ENCODE measurements around the gene RABGAP1L.
A peak's percentile ranks its signal among the peaks of the same experiment; 100 is the strongest.
"Not testable (repeated sequence)": the region's sequence is repeated elsewhere in the genome, so short reads cannot be mapped to it uniquely, and the experiment has no call there.

The RABGAP1L gene

DNA sequence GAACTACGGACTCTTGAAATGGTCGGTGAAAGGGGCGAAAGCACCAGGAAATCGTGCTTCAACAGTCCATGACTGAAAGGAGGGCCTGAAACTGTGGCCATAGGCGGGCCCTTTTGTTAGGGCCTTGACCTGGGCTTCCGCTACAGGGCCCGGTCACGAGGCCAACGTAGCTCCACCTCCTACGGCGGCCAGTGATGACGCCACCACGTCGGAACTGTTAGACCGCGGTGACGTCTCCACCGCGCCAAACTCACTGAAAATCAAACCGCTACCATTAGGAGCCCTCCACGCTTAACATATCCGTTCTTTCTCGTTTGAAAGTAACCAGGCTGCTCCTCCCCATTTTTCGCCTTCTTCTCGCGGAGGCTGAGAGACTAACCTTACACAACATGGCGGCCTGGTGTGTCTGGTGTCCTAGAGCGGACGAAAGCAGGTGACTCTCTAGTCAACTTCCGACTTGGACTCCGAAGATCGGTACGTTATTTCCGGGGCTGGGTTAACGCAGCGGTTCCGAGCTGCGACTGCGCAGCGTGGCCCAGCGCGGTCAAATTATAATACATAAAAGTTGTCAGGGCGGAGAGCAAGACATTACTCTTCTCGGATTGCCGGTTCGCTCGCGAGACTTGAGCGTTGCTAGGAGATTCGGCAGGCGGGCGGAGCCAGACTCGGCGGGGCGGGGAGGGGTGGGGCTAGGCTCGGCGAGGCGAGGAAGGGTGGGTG, 840.1 kb downstream of the RABGAP1L start:
- peak; percentile 96 for DNase-seq (ENCODE audit: low read depth)

DNA sequence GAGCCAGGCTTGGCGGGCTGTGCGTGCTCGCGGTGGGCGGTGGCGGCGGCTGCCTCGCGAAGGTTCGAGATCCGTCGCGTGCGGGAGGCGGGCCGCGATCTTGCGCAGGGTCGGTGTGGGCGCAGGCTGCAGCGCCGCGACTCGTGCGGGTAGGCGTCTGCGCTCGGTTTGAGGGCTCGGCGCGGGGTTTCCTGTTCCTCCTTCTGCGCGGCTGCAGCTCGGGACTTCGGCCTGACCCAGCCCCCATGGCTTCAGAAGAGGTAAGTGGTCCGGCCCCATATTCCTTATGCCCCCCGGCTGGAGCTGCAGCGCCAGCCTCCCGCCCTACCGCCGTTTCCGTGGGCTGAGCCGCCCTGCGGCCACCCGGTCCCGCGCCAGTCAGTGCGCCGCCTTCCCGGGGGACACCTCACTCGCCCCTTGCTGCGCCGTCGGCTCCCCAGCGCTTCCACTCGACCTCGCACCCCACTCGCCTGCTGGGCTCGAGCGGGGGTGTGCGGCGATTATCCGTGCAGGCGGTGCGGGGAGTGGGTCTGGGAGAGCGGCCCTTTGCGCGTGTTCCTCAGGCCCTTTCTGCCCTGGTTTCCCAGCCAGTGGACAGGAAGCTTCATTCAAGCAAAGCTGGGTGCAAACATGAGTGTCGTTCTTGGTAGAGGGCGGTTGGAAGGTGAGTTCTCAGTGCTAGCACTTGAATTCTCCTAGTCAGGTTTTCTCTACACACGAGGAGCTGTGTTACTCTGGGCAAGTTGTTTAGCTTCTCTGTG, 840.8 kb downstream of the RABGAP1L start, which contains the start of gene CACYBP:
CACYBP (plus strand) TSS at position 12 of the 761 bp plus-strand sequence; CDS start at position 246, 234 bp downstream.
- no peak for DNase-seq (ENCODE audit: low read depth)

DNA sequence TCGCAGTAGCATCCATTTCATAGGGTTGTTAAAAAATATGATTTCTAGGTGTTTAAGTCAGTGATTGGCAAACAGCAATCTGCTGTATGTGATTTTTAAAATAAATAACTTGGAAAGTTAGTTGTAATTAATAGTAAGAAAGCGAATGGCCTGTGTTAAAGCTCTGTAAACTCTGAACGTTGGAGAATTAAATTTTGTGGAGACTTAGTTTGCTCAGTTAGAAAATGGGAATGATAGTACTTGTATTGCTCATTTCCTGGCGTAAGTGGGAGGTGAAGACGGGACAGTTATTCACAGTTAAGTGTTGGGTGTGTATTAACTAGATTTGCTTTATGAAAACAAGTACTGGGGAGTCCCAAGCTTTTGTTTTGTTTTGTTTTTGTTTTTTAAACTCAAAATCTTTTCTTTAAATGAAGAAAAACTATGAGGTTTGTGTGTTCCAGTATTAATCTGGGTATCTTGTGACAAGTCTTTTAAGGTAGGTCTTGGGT, 841.4 kb downstream of the RABGAP1L start:
- no peak for DNase-seq (ENCODE audit: low read depth)

DNA sequence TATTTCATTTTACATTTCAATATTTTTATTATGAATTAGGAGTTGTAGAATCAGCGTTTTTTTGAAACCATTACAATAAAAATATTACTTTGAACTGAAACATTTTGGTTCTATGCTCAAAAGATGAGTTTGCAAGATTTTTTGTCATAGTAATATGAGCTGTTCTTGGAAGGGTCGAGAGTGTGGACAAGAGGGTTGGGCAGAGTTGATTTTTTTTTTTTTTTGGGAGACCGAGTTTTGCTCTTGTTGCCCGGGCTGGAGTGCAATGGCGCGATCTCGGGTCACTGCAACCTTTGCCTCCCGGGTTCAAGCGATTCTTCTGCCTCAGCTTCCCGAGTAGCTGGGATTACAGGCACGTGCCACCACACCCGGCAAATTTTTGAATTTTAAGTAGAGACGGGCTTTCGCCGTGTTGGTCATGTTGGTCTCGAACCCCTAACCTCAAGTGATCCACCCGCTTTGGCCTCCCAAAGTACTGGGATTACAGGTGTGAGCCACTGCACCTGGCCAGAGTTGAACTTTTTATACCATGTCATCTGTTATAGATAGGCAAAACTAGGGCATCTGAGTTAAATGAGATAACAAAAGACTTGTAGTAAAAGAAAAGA, 843.7 kb downstream of the RABGAP1L start:
- no peak for DNase-seq (ENCODE audit: low read depth)

DNA sequence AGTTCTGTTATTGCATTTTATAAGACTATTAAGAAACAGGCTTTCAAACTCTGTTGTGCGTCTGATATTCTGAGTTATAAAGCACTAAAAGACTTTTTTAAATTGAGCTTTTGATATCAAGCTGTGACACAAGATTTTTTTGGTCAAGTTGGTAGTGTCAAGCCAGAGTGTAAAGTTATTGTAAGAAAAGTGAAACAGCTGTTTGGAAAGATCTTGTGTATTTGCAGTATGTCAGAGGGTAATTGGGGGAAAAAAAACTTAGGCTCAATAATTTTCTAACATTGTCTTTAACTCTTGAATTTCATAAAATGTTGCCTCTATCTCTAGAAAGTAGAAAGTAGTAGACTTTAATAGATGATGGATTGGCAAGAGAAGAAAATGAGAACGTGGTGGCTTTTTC, 844.2 kb downstream of the RABGAP1L start:
- DNase-seq (ENCODE audit: low read depth), result no peak

DNA sequence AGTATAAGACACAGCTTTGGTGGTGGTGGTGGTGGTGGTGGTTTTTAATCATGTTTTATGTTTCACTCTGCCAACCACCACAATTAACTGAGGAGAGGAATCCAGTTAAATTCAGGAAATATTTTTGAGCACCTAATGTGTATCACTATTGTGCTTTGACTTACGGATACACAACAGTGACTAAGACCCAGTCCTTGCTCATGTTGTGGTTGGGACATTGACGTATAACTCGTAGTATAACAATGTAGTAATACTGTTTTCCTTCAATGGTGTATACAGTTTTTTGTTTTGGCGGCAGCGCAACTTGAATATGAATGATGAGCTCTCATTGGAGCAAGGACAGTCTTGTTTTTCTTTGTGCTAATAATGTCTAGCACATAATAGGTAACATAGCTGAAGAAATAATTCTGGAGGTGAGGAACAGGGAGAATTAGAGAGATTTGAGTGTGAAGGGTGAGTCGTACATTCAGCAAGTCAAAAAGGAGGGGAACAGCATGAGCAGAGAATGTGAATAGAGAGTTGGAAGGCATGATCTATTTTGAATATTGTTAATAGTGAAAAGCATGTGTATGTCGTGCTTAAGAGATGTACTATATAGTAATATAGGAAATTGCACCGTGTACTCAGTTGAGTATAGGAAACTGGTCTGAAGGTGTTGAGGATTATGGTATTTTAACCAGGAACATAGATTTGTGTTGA, 845.9 kb downstream of the RABGAP1L start:
- DNase-seq (ENCODE audit: low read depth), result no peak

DNA sequence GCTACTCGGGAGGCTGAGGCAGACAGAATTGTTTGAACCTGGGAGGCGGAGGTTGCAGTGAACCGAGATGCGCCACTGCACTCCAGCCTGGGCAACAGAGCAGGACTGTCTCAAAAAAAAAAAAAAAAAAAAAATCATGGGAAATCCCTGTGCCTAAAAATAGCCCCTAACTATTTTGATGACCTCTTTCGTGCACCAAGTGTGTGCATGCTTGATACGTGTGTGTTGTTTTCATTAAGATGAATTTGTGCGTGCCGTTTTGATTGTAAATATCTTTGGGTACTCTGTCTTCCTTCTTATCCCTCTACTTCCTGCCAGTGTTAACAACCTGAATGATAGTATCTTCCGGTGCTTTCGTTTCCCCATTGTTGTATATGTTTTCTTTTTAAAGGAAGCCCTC, 850.2 kb downstream of the RABGAP1L start:
- DNase-seq (ENCODE audit: low read depth), result no peak

DNA sequence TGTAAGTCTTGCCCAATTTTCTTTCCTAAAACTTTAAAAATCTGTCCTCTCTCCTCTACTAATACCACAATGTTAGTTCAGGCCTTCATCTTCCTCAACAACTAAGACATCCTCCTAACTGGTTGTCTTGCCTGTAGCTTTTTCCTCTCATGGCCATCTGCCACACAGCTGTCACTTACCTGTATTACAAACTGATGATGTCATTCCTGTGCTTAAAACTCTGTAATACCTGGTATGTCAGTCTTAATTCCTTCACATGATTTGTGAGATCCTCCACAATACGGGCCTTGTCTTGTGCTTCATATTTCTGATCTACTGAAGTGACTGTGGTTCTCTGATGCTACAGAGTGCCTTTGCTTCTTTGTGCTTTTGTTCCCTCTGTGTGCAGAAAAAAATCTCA, 854.1 kb downstream of the RABGAP1L start:
- no peak for DNase-seq (ENCODE audit: low read depth)

DNA sequence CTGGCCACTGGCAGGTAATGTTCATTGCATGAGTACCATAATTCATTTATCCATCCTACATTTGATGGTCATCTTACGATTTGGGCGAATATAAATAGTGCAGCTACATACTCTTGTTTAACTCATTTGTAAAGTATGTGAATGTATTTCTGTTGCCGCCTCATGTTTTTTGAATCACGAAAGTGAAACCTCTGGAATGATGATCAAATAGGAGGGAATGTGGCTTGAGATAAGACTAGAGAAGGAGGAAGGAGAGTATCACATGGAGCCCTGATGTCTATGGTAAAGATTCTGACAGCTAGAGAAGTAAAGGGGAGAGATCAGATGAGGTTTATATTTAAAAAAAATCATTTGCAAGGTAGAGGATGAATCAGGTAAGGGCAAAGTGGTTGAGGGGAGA, 855.9 kb downstream of the RABGAP1L start:
- DNase-seq (ENCODE audit: low read depth), result no peak

DNA sequence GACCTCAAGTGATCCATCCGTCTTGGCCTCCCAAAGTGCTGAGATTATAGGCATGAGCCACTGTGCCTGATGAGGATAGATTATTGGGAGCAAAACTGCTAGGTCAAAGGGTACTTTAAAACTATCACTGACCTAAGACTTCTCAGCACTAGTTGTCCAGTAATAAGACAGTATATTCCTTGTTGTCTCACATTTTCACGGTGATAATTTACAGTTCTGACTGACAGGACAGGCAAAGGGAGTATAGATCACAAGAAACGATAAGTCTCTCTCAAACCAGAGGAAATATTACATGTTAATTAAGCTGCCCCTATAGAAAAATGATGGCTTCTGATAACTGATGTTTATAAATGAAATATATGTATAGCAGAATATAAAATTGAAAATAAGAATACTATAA, 860.2 kb downstream of the RABGAP1L start:
- no peak for DNase-seq (ENCODE audit: low read depth)

DNA sequence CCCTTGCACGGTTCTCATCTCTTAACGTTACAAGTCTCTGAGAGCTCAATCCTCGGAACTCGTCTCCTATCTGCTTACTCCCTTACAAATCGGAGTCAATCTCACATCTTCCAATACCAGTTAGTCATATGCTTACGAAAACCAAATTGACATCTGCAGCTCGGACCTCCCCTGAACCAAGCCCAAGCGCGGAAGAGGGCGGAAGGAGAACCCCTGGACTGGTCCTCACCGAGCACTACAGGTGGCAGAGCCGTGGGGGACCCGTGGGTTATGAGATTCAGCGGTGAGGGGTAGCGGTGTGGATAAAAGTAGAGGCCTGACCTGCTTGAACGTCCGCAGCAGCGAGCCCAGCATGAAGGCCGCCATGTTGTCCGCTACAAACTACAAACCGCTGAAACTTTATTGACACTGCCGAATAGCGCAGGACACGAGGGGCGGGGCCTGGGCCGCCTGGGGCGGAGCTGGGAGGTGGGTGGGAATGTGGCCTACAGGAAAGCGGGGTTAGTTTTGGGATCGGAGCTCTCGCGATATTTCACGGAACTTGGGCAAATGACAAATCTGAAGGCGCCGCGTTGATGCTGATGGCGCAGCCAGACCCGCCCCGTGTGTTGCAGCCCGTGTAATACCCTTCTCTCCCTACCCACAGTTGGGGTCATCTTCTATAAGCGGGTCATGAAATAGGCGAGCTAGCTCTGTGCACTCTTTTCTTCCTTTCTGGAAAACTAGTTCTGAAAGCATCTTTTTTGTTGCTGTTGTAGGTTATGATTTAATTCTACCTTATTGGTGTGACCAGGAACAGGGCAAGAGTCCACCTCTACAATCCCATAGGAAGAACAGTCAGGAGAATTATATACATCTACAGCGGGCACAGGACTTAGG, 864.0 kb downstream of the RABGAP1L start, which contains the start of gene MRPS14:
MRPS14 (minus strand) TSS at position 383 of the 879 bp plus-strand sequence; CDS start at position 366, 17 bp downstream.
- DNase-seq (ENCODE audit: low read depth), result peak; percentile 97

DNA sequence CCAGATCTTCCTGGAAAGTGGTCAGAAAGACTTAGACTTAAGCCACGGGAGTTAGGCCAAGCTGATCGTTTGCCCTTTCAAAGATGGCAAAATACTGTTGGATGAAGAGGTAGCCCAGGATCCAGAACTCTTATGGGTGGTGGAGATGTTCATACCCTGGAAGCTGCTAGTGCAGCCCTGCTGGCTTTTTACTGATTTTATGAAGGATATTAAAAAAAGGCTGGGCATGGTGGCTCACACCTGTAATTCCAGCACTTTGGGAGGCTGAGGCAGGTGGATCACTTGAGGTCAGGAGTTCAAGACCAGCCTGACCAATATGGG, 864.6 kb downstream of the RABGAP1L start:
- not testable (repeated sequence) for DNase-seq (ENCODE audit: low read depth)

DNA sequence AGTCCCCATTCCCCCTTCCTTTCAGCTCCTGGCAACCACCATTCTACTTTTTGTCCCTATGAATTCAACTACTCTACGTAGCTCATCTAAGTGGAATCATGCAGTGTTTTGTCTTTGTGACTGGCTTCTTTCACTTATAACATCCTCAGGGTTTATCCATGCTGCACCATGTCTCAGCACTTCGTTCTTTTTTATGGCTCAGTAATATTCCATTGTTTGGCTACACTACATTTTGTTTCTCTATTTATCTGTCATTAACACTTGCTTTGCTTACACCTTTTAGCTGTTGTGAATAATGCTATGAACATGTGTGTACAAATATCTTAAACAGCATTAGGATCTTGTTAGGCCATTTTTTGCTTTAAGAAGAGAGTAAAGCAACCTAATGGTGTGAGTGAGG, 865.5 kb downstream of the RABGAP1L start:
- no peak for DNase-seq (ENCODE audit: low read depth)

DNA sequence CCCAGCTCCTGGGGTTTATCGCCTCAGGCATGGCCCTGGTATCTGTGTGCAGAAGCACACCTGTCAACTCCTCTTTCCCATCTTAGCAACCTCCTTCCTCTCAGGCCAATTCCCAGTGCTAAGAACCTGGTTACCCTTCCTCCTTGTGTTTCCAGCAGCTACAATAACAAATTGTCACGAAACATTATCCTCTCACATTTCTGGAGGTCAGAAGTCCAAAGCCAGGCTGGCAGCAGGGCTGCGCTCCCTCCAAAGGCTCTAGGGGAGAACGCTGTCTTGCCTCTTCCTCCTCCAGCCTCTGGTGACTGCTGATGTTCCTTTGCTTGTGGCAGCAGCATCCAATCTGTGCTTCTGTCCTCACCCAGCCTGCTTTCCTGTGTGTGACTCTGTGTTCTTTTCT, 874.6 kb downstream of the RABGAP1L start:
- no peak for DNase-seq (ENCODE audit: low read depth)

DNA sequence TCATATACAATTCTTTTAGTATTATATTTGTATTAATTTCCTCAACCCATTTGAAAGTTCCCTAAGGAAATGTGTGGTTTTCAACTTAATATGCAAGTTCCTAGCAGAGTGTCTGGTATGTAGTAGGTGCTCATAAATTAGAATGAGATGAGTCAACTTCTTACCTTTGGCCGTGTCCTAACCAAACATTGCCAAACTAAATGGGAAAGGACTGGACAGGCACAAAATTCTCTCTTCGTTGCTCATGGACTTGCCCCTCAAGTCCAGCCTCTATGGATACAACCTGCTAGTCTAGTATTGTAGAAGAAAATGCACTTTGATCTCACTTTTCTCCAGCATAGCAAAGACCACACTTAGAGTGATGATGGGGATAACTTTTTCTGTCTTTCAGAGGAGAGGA, 875.5 kb downstream of the RABGAP1L start:
- DNase-seq (ENCODE audit: low read depth), result no peak

DNA sequence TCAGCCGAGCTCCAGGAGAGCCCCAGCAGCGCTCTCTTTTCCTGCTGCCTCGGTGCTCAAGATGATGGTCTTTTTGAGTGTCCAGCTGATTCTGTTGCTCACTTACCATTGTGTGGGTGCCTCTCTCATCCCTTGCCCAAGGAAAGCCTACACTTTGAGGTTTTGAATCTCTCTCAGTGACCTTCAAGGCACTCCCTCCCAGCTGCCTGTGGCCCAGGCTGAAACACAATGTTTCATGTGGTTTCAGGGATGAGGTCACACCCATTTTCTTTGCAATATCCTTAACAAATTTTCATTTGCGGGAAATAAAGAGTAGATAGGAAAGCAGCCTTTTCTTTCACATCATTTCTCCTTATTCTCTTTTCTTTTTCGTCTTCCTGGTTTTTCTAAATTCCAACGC, 876.5 kb downstream of the RABGAP1L start:
- DNase-seq (ENCODE audit: low read depth), result no peak

DNA sequence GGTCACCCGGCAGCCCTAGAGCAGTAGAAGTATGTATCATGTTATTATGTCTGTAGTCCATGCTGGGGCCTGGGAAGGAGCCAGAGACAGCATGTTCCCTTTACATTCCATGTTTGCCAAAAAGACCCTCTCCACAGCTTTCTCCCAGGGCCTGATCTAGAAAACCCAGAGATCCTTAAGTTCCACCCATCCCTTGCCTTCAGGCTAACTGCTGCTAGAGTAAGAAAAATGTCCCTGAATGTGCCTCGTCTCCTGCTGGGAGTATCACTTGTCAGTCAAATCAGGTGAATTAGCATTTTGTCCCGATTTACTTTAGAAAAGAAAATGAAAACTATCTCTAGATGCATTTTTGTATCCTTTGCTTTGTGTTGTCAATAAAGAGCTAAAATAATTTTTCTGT, 877.2 kb downstream of the RABGAP1L start:
- no peak for DNase-seq (ENCODE audit: low read depth)

DNA sequence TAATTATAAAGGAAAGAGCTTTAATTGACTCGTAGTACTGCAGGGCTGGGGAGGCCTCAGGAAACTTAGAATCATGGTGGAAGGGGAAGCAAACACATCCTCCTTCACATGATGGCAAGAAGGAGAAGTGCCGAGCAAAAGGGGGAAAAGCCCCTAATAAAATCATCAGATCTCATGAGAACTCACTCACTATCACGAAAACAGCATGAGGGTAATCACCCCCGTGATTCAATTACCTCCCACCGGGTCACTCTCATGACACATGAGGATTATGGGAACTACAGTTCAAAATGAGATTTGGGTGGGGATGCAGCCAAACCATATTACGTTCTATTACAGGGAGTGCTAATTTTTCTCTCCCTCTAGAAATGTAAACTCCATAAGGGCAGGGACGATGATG, 878.1 kb downstream of the RABGAP1L start:
- DNase-seq (ENCODE audit: low read depth), result no peak

DNA sequence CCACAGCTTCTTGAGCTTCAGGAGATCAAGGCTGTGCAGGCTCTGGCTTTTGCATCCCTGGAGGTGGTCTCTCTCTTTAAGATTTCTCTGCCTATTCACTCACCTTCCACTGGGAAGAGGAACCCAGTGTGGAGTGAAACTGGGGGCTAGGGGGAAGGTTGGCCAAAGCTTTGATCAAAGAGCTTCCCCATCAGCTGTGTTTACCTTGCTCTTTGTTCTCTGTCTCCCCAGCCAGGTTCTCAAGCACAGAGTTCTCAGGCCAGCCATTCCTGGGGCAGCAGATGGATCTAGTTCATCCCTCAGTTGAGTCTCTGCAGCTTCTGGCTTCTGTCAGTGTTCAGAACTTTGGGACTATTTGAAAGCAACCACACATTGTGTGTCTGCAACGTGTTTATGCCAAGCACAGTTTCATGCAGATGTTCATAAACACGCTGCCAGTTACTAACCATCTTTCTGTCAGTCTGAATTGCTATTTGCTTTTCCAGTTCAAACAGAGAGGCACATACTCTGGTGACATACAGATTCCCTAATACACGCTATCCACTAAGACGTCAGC, 881.1 kb downstream of the RABGAP1L start:
- DNase-seq (ENCODE audit: low read depth), result no peak

DNA sequence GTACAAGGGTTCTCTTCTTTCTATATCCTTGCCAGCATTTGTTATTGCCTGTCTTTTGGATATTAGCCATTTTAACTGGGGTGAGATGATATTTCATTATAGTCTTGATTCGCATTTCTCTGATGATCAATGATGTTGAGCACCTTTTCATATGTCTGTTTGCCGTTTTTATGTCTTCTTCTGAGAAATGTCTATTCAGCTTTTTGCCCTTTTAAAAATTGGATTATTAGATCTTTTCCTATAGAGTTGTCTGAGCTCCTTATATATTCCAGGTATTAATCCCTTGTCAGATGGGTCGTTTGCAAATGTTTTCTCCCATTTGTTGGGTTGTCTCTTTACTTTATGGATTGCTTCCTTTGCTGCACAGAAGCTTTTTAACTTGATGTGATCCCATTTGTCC, 883.3 kb downstream of the RABGAP1L start:
- no peak for DNase-seq (ENCODE audit: low read depth)

DNA sequence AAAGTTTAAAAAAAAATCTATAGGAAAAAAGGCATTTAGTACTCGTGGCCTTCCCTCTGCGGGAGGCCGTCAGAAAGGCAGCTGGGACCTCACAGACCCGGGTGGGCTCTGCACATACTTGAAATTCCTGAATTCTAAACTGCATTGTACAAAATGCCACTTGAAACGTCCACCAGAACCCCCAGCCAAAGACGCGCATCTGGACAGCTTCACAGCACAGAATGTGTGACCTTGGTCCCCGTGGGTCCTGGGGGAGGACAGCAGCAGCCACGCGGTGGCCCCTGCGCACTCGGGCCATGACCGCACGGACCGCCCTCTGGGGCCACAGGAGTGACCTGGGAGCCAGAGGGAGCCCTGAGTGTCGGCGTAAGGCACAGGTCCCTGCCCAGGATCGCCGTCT, 884.5 kb downstream of the RABGAP1L start:
- DNase-seq (ENCODE audit: low read depth), result no peak

Measured in stimulated activated CD8-positive, alpha-beta memory T cell treated with anti-CD3 and anti-CD28 coated beads, Interleukin-12 subunit alpha, Interleukin-12 subunit beta, amount 100 ng/mL, for 4 hours (primary cell).